Stimulated activated CD8-positive, alpha-beta memory T cell treated with anti-CD3 and anti-CD28 coated beads, Interleukin-12 subunit alpha, Interleukin-12 subunit beta, amount 100 ng/mL, for 4 hours (primary cell): Measurements from ENCODE around the gene BSDC1.
"Not testable (repeated sequence)": the region's sequence is repeated elsewhere in the genome, so short reads cannot be mapped to it uniquely, and the experiment has no call there.

ENCODE experiments used
- DNase-seq: peaks from one replicate; pipeline ENCODE4 v3.0.0-alpha.2; 2020; ENCODE audit warnings: low read depth

The BSDC1 gene

DNA sequence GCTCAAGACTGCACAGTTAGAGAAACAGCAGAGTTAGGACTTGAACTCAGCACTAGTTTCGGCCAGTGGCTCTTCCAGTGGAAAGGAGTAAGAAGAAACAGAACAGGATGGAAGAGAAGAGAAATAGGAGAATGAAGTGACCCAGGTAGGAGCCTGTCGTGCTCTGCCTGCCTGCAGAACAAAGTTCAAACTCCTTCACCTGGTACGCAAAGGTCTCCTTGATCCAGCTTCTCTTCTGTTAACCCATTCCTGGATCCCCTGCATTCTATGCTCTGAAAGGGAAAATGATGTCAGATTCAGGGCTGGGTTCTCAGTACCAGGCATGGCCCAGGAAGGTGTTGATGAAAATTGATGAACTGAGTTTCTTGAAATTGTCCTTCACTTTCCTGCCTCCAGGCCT, 35.8 kb downstream of the BSDC1 start:
- DNase-seq, result no peak

DNA sequence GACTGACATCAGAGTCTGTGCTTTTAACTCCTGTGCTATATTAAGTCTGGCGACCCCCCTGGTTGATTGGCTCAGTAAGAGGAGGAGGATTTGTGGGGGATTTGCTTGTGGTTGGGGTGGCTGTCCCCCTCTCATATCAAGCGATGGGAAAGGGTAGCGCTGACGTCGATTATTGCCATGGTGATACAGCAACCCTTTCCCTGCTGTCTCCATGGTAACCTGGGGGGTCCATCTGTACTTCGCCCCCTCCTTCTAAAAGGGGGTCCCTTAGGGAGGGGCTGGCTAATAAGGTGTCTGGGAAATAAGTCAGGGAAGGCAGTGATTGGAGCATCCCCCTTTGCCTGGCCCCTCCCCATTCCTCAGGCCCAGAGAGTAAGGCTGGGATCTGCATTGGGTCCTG, 36.6 kb downstream of the BSDC1 start:
- DNase-seq, result no peak

DNA sequence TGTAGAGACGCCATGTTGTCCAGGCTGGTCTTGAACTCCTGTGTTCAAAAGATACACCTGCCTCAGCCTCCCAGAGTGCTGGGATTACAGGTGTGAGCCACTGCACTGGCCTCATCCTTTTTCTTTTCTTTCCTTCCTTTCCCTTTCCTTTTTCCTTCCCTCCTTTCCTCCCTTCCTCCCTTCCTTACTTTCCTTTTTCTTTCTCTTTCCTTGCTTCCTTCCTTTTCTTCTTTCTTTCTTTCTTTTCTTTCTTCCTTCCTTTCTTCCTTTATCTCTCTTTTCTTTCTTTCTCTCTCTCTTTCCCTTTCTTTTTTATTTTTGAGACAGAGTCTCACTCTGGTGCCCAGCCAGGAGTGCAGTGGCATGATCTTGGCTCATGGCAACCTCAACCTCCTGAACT, 37.8 kb downstream of the BSDC1 start:
- no peak for DNase-seq

DNA sequence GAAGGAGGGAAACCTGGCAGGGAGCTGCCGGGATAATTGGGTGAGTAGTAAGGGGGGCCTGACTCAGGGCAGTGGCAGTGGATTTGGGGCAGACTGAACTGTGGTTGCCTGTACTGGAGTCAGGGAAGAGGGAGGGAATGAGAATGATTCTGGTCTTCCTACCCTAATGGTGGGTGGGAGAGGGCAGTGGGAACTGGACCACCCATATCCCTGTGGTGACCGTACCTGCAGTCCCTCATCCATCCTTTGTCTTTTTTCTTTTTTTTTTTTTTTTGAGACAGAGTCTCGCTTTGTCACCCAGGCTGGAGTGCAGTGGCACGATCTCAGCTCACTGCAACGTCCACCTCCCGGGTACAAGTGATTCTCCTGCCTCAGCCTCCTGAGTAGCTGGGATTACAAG, 38.5 kb downstream of the BSDC1 start:
- not testable (repeated sequence) for DNase-seq

DNA sequence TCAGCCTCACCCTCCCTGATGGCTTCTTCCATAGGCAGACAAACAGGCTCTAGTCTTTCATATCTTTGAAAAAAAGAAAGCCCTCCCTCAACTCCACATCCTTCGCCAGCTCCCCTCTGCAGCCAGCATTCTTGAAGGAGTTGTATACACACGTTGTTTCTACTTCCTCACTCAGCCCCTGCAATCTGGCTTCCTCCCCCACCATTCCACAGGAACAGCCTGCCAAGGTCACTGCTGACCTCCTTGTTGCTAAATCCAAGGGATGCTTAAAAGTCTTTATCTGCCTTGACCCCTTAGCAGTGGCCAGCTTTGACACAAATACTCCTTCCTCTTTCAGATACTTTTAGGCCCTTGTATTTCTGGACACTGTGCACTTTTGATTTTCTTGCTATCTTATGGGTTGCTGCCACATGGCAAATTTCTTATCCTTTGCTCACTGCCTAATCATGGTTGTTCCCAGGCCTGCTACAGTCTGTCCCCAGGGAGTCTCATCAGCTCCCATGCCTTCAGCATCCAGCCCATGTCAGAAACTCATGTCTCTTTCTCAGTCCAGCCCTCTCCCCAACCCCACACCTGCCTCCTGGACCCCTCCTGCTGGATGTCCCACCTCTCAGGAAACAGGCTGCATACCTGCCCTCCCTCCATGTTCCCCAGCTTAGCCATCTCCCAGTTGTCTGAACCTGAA, 40.2 kb downstream of the BSDC1 start:
- DNase-seq, result no peak

DNA sequence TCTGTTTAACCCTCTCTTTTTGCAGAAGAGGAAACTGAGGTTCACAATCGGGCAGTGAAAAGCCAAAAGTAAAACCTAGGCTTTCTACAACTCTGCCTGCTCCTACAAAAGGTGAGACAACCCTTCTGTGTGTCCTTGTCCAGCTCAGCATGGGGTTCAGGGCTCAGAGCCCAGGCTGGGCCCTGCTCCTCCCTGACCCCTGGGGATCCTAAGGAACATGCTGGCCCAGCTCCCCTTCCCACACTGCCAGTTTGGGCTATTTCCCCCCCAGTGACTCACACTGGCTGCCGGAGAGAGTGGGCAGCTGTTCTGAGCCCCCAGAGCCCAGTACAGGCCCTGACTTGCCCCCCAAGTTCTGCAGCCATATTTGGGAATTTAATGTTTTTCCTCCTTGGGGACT, 40.8 kb downstream of the BSDC1 start:
- no peak for DNase-seq

DNA sequence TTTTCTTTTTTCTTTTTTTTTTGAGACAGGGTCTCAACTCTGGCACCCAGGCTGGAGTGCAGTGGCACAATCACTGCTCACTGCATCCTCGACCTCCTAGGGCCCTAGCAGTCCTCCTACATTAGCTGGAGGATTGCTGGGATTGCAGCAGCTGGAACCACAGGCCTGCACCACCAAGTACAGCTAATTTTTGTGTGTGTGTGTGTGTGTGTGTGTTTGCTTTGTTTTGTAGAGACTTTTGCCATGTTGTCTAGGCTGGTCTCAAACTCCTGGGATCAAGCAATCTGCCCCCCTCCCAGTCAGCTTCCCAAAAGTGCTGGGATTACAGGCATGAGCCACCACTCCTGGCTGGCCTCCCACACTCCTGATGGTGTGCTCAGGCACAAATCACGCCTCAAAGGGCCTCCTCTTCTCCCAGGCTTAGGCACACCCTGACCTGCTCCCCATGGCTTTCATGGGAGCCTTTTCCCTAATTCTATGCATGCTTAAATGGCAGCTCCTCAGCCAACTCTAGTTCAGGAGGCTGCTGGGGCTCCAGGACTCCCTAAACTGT, 41.3 kb downstream of the BSDC1 start:
- no peak for DNase-seq

DNA sequence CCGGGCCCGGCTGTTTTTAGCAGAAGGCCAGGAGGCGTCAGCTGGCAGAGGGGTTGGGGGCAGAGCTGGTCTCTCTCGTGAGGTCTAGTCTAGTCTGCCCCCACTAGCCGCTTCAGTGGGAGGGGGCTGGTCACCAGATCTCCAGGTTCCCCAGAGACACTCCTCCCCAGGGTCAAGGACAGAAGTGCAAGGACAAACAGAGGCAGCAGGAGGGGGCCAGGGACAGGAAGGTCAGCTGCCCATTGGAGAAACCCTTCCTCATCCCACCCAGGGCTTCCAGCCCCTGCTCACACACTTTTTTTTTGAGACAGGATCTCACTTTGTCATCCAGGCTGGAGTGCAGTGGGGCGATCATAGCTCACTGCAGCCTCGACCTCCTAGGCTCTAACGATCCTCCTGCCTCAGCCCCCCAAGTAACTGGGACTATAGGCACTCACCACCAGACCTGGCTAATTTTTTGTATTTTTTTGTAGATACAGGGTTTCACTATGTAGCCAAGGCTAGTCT, 41.9 kb downstream of the BSDC1 start:
- DNase-seq, result no peak

DNA sequence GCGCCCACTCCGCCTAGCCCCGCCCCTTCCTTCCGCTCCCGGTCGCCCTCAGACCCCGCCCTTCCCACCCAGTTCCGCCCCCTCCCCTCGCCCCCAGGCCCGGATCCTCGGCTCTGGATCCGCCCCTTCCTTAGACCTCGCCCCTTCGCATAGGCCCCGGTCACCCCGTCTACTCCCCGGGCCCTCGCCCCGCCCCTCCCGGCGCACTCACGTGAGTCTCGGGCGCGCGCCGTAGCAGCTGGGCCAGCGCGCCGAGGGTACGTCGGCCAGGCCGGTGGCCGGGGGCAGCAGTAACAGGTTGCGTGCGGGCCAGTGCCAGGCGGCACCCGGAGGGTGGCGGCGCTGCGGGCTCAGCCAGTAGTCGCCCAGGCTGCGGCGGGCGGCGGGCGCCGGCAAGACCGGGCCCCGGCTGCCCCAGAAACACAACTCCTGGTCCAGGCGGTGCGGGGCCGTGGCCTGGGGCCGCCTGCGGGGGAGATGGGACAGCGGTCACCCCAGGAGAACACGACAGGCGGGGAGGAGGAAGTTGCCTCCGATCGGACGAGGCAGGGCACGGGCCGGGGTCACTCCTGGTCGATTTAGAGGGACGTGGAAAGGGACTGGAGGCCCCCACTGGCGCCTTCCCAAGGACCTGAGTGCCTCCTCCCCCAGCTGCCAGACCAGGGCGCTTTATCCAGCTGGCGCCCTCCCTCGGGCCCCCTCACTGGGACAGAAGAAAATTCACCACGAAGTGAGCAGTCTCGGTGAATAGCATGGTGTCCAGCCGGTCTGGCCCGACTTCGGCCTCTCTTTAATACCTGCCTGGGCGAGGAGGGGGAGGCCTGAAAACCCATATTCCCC, 42.6 kb downstream of the BSDC1 start:
- peak; percentile 80 for DNase-seq

DNA sequence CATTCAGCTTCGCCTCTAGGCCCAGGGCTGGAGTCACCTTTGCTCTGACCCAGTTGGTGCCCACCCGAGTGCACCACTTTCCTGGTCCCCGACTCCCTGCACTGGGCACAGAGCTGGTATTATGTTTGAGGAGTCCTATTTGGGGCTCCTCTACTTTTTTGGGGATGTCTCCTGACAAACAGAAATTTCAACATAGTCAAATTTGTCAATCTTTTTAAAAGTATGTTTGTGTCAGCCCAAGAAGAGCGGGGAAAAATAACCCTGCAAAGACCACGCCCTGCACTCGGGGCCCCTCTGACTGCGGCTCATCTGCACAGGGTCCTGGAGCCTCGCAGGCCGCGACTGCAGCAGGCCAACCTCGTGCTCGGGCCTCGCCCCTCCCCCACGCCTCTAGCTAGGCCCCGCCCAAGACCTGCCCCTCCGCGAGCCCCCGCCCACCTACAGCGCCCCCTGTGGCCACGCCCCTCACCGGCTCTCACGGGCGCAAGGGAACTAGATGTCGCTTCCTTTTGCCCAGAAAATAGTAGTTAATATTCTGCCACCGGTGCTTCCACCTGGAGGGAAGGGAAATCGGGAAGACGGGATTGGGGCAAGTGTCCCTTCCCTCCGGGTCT, 43.3 kb downstream of the BSDC1 start:
- DNase-seq, result peak; percentile 60

DNA sequence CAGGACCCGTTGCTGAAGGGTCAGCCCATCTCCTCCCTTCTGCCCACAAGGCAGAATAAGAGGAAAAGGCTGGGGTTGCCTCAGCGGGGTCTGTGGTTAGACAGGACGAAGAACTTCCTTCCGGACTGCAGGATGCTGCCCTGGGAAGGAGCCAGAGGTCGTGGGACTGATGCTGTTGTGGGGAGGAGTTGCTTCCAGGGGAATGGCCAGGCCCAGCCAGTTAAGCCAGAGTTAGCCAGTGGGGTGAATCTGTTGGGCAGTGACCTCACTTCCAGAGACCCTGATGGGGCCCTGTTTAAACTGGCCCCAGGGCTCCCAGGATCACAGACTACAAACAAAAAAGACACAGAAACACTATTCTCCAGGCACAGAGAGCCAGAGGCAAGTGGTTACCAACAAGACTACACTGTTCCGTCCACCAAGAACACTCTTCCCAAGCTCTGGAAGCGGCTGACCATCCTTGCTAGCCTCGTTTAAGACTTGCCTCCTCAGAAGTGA, 45.0 kb downstream of the BSDC1 start:
- DNase-seq, result no peak

DNA sequence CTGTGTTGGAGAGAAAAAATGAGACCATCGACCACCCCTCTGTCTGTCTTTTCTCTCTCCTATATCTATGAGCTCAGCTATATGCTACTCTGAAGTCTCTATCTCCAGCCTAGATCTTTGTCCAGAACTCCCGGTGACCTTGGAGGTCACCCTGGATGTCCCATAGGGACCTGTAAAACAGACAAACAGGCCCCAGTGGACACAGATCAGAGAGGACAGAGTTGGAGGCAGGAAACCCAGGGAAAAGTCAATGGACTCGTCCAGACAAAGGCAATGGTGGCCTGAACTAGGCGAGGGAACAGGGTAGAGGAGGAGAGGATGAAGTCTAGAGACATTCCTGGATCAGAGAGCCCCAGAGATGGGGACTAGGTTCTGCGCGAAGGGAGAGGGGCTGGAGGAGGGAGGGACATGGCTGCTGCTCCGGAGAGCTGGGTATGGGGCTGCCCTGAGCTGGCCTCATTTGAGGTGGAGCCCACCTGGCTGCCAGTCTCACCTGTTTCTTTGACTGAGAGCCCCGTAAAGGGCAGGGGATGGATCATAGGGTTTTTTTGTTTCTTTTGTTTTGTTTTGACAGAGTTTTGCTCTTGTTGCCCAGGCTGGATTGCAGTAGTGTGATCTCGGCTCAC, 47.6 kb downstream of the BSDC1 start:
- DNase-seq, result no peak

DNA sequence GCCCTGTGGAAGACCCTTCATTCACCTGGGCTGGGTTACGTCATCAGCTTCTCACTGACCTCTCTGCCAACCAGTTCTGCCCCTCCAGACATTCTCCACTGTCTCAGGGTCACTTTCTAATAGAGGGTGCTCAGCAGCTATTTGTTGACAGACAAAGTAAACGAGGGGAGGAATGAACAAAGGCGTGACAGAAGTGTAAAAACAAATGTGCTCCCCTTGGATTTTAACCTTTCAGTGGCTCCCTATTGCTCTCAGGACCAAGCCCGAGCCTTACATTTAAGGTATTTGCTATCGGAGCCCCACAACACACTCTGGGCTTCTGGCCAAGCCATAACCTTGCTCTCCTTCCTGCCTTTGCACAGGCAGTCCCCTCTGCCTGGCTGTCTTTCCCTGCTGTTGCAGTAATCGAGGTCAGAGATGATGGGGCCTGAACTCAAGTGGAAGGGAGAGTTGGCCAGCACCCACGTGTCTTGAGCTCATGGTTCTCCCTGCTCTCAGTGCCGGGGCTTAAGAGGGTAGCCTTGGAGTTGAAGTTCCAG, 48.9 kb downstream of the BSDC1 start:
- DNase-seq, result no peak

DNA sequence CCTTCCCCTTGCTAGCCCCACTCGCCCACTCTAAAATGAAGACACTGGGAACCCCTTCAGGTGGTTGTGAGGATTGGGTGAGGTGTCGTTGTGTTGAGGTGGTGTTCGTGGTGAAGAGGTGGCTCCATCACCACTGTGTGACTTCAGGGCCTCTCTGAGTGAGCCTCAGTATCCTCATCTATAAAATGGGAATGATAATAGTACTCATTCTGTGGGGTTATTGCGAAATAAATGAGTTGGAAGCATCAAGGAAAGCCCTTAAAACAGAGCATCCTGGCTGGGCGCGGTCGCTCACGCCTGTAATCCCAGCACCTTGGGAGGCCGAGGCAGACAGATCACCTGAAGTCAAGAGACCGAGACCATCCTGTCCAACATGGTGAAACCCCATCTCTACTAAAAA, 51.5 kb downstream of the BSDC1 start:
- no peak for DNase-seq

DNA sequence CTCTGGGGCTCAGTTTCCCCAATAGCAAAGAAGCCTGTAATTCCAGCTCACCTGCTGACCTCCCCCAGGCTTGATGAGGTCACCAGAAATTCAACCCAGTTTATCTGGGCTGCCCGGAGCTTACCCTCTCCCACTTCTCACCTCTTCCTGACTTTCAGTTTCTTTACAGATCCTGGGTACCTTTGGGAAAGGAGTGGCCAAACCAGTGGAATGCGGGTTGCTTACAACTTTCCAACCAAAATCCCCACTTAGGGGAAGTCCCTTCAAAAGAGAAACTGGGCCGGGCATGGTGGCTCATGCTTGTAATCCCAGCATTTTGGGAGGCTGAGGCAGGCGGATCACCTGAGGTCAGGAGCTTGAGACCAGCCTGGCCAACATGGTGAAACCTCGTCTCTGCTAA, 52.3 kb downstream of the BSDC1 start:
- DNase-seq, result no peak

DNA sequence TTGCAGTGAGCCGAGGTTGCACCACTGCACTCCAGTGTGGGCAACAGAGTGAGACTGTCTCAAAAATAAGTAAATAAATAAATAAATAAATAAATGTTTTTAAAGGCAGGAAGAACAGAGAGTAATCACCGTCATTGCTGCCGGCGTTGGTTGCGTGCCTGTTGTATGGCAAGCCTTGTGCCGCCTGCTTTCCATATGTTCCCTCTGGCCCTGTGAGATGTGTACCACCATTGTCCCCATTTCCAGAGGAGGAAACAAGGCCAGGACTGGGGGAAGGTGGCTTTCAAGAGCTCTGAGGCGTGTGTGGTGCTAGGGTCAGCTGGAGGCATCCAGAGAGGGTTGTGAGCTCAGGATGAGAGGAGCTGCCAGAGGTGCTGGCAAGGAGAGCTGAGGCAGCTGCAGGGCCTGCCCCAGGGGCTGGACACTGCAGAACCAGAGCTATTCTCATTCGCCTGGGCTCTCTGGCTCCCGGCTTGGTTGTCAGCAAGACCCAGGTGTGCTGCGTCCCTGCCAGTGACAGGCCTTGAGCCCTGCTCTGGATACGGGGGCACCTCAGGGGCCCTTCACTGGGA, 53.0 kb downstream of the BSDC1 start:
- no peak for DNase-seq

DNA sequence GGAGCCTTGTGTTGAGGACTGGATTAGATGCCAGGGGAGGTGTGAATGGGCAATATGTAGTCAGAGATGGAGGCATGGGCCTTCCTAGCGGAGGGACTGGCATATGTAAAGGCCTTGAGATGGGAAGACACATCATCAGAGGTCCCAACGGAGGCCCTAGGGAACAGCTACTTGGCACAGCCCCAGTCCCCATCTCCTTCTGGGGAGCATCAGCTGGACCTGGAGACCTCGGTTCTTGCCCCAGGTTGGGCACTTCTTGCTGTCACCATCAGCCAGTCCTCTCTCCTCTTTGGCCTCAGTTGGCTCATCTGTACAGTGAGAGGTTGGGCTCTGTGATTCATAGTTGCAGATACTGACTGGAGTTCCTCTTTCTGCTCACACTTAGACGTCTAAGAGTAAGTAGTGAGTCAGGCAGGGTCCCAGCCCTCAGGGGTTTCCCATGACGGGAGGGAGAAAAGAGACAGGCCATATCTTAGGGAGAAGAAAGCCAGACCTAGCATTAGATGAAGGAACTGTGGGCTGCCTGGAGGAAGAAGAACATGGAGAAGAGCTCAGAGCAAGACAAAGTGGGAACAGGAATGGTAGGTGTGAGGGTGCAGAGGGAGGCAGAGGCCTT, 54.8 kb downstream of the BSDC1 start:
- DNase-seq, result no peak

DNA sequence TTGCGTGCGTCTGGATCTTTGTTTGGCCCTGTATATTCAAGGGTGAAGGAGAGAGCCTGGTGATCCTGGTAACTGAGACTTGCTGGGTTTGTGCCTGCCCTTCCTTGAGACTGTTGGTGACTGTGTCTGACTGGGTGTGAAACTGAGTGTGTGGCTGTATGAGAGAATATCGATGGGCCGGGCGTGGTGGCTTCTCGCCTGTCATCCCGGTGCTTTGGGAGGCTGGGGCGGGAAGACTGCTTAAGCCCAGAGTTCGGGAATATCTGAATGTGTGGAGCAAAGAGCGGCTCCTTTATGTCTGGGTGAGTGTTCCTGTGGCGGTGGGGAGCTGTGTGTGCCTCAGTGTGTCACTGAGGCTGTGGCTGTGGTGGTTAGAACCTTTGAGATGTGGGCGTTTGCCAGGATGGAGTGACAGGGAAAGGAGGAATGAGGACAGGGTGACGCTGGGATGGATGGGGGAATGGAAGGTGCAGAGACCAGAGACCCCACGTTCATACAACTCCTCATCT, 55.5 kb downstream of the BSDC1 start:
- DNase-seq, result no peak

DNA sequence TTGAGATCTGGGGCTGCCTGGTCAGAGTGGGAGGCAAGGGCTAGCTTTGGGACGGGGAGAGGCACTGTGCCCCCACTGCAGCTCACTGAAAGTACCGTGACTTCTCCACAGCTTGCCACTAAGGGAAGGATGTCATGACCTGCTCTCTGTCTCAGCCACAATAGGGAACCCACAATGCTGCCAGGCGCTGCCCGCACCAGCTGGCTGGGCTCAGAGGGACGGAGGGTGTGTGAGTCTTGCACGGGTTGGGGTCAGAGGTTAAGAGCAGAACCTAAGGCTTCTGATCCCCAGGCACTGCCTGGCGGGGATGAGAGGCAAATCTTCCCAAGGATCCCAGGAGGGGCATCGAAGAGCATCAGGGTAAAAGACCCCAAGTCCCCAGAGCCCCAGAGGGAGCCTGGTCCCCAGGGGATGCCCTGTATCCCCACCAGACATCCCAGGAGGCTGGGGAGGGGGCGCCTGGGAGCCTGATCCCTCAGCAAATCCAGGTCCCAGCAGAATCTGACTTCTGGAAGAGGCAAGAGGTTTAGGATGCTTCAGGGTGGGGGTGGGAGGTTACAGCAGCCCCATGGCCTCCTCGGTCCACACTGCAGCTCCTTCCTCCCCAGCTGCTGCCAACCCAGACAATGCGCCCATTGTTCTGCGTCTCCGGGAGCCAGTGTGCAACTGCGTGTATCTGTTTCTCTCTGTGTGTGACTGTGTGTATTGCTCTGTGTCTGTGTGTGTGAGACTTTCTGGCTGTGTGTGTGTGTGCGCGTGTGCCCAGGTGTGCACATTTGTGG, 56.2 kb downstream of the BSDC1 start:
- DNase-seq, result no peak
